Measurements from ENCODE around the gene UGCG. TPM values are rescaled to one million over a fixed set of nuclear protein-coding genes. Genes with fewer than 3 reads are reported as not detected.

Gene UGCG
- total RNA-seq, 1 experiment from 2014 or later, result 23.3 TPM

GRCh38 chr9:111898331-111899096, 1.9 kb downstream of the UGCG start:
- Histone ChIP-seq H3K9me3 (ENCODE audit: control insufficient read depth, low read depth, low read length) (no peaks in the 10 kb centered on the region), H4K5ac (ENCODE audit: insufficient read length, low read depth, low read length) (no peak overlapping the region), H3K9ac (ENCODE audit: extremely low read depth, insufficient read length, low read length) (no peak overlapping the region), H3K27ac (ENCODE audit: insufficient read length, low read depth, low read length) (no peak overlapping the region), H4K8ac (replicated peaks; ENCODE audit: insufficient read length, low read depth, low read length) (no peak overlapping the region), H2AFZ (ENCODE audit: low read length) (no peak overlapping the region), H3K14ac (ENCODE audit: insufficient read depth, low read length) (no peak overlapping the region), H2BK5ac (ENCODE audit: insufficient read length, low read length) (no peak overlapping the region), H2AK5ac (ENCODE audit: insufficient read length, low read length) (no peak overlapping the region), H3T11ph (ENCODE audit: low read length) (no peak overlapping the region), H4K91ac (ENCODE audit: insufficient read length, low read depth, low read length) (no peak overlapping the region), H3K56ac (ENCODE audit: insufficient read length, low read depth, low read length) (no peak overlapping the region), H2BK20ac (ENCODE audit: low read depth, low read length, poor library complexity, severe bottlenecking) (no peak overlapping the region), H3K4me1 (ENCODE audit: insufficient read depth, low read length) (no peaks in the 10 kb centered on the region; the same call in 1 of the 2 replicates), H2BK15ac (ENCODE audit: low read depth, low read length) (no peak overlapping the region), H3K23ac (ENCODE audit: insufficient read length, low read depth, low read length) (no peak overlapping the region), H3K4ac (ENCODE audit: low read depth, low read length) (no peak overlapping the region), H3K79me2 (ENCODE audit: insufficient read depth, low read length) (peaks cover 32% of the 10 kb centered on the region; the same call in 1 of the 2 replicates), H2BK120ac (ENCODE audit: low read depth, low read length, poor library complexity, severe bottlenecking) (no peak overlapping the region), H3K23me2 (ENCODE audit: insufficient read length, low read depth, low read length, poor library complexity, severe bottlenecking) (peaks cover 11% of the 10 kb centered on the region), H3K4me2 (ENCODE audit: insufficient read depth, insufficient read length, low read length) (peak overlapping the region; percentile 25), H3K27me3 (ENCODE audit: insufficient read depth, low read length) (no peaks in the 10 kb centered on the region), H3K79me1 (ENCODE audit: insufficient read depth, low read depth, low read length, poor library complexity, severe bottlenecking) (peaks cover 10% of the 10 kb centered on the region), H2BK12ac (ENCODE audit: insufficient read length, low read depth, low read length) (no peak overlapping the region), H4K20me1 (ENCODE audit: control insufficient read depth, insufficient read depth, insufficient read length) (no peaks in the 10 kb centered on the region), H3K18ac (ENCODE audit: insufficient read length, low read depth, low read length) (no peak overlapping the region)
- no peaks in the 10 kb centered on the region for H3K27me3 Mint-ChIP-seq (ENCODE audit: low read depth)
- DNase-seq, result no peak
- peaks cover 3 to 8% of the 10 kb centered on the region in 2 experiments; a peak in 3 of 4 replicates for H3K4me1 Mint-ChIP-seq
- no peaks in the 10 kb centered on the region for H3K36me3 Mint-ChIP-seq (ENCODE audit: insufficient read depth in 1 of 3, low read depth in 3 of 3)
- no peak overlapping the region for H3K27ac Mint-ChIP-seq
- no peaks in the 10 kb centered on the region for H3K9me3 Mint-ChIP-seq
- no peak overlapping the region for H3K4me3 Mint-ChIP-seq
- no CpG with 5 or more reads among the region's 4 CpGs for WGBS (ENCODE audit: extremely low coverage, insufficient read length, low lambda C conversion rate)
- TF ChIP-seq CTCF (conservative IDR thresholded peaks at IDR 0.05), result no peak

Data from H9 (cell line).